Breast epithelium (tissue), 4 donors: ENCODE measurements around the gene TLCD4. TPM values are rescaled to one million over a fixed set of nuclear protein-coding genes. Genes with fewer than 3 reads are reported as not detected.

Experiments
- DNase-seq, 2 donors: peaks; one replicate each; pipeline ENCODE4 v3.0.0-alpha.2; 2019; ENCODE audit warnings: low spot score in 2 of 2
- H3K27ac ChIP-seq, 2 donors: fragments of 200-600 bp; sonication (generic) in 1 of 2; one replicate each; pipeline ENCODE4 v1.5.1; 2016 to 2019; ENCODE audit warnings: mild to moderate bottlenecking in 1 of 2
- H3K27me3 ChIP-seq, 2 donors: fragments of 200-600 bp; sonication (generic) in 1 of 2; one replicate each; pipeline versions ENCODE4 v1.5.1 to v1.6.0; 2017 to 2019; ENCODE audit warnings: control low read depth in 1 of 2, mild to moderate bottlenecking in 1 of 2
- H3K36me3 ChIP-seq: fragments of 200-600 bp; one replicate; pipeline ENCODE4 v1.5.1; 2019
- H3K4me1 ChIP-seq, 2 donors: fragments of 200-600 bp; sonication (generic); one replicate each; pipeline ENCODE4 v1.5.1; 2016 to 2019; ENCODE audit warnings: control low read depth in 1 of 2
- H3K4me3 ChIP-seq, 3 donors: fragments of 200-600 bp; sonication (generic); 1 replicate in 2 of 3; 2 replicates in 1 of 3; pipeline ENCODE4 v1.5.1; 2016 to 2019; ENCODE audit warnings: mild to moderate bottlenecking in 3 of 3, moderate library complexity in 2 of 3
- H3K9me3 ChIP-seq, 2 donors: fragments of 200-600 bp; sonication (generic) in 1 of 2; one replicate each; pipeline ENCODE4 v1.5.1; 2016 to 2019; ENCODE audit warnings: control low read depth in 1 of 2
- CTCF ChIP-seq, 3 donors: fragments of 450-650 bp; IDR thresholded peaks; one replicate each; pipeline ENCODE4 v1.5.1; 2016 to 2017; ENCODE audit warnings: antibody characterized with exemption in 3 of 3, mild to moderate bottlenecking in 3 of 3, moderate library complexity in 3 of 3
- POLR2A ChIP-seq: fragments of 450-650 bp; IDR thresholded peaks from one replicate; pipeline ENCODE4 v1.6.1; 2016; ENCODE audit warnings: antibody characterized with exemption, mild to moderate bottlenecking, moderate library complexity
- POLR2AphosphoS5 ChIP-seq, 3 donors: sonication (generic); formaldehyde crosslinking; IDR thresholded peaks; one replicate each; pipeline ENCODE4 v1.6.1; 2017; ENCODE audit warnings: antibody characterized with exemption in 3 of 3
- intact Hi-C: fragments of 100-400 bp; cut with DNase I; formaldehyde crosslinking; loops from one replicate; pipeline ENCODE4 v1.15.1; 2023; ENCODE audit warnings: low total_unique reads
- total RNA-seq, 3 donors: library from RNA; depleted of rRNA; stranded (reverse); fragments of >200 nt; gene quantifications; one replicate each; pipeline ENCODE4 v1.1.0, GENCODE V29; 2016

TLCD4 gene
- total RNA-seq = 10 to 100 TPM in 1 of 3 donors, 1 to 10 TPM in 2; 5.9 to 22.4 (median 6.9) TPM

GRCh38 chr1:95117207-95118066 is at the start of gene TLCD4:
Gene TLCD4, plus strand, starts transcription at chr1:95117355. Its CDS starts 26,547 bp downstream, at chr1:95143902.
- peak; percentile 20 to 54 for DNase-seq
- no peaks in the 10 kb centered on the region for H3K27me3 ChIP-seq
- H3K4me3 ChIP-seq = peak within 1 kb of the TSS; percentile 75 to 86 (median 82)
- H3K27ac ChIP-seq = peak within 1 kb of the TSS; percentile 69 to 73
- H3K9me3 ChIP-seq = no peaks in the 10 kb centered on the region
- intact Hi-C loops = no loop called here
- no peaks in the 10 kb centered on the region for H3K36me3 ChIP-seq
- TF ChIP-seq CTCF (IDR thresholded peaks at IDR 0.05) = no peak
- no peaks in the 10 kb centered on the region for H3K4me1 ChIP-seq

GRCh38 chr1:95067568-95067967 is 49.6 kb upstream of the TLCD4 start:
- Histone ChIP-seq H3K4me3 (no peak overlapping the region), H3K27me3 (no peaks in the 10 kb centered on the region), H3K27ac (no peak overlapping the region), H3K4me1 (no peaks in the 10 kb centered on the region), H3K9me3 (no peaks in the 10 kb centered on the region), H3K36me3 (no peaks in the 10 kb centered on the region)
- DNase-seq = no peak
- intact Hi-C loops = loop anchor here (10.0 kb wide), 1 partner anchor 1523 kb away; no protein-coding TSS in a partner anchor
- TF ChIP-seq POLR2AphosphoS5 (IDR thresholded peaks at IDR 0.05) (no peak), POLR2A (no peak), CTCF (IDR thresholded peaks at IDR 0.05) (no peak)

- H3K27ac ChIP-seq = no peak overlapping the region
- TF ChIP-seq CTCF (IDR thresholded peaks at IDR 0.05) (no peak), POLR2A (no peak), POLR2AphosphoS5 (IDR thresholded peaks at IDR 0.05) (no peak)
These were observed 48.0 kb upstream of the TLCD4 start for GRCh38 chr1:95068956-95069709.

GRCh38 chr1:95069710-95070093 is 47.5 kb upstream of the TLCD4 start:
- Histone ChIP-seq H3K27ac (no peak overlapping the region), H3K27me3 (no peaks in the 10 kb centered on the region), H3K4me1 (no peaks in the 10 kb centered on the region), H3K9me3 (no peaks in the 10 kb centered on the region), H3K36me3 (no peaks in the 10 kb centered on the region), H3K4me3 (no peak overlapping the region)
- DNase-seq = no peak
- intact Hi-C loops = loop anchor here (10.0 kb wide), 1 partner anchor 1525 kb away; no protein-coding TSS in a partner anchor
- no peak for TF ChIP-seq POLR2AphosphoS5 (IDR thresholded peaks at IDR 0.05)
- TF ChIP-seq CTCF (IDR thresholded peaks at IDR 0.05) = no peak
- TF ChIP-seq POLR2A = no peak

More at GRCh38 chr1:95068956-95069709, 48.0 kb upstream of the TLCD4 start:
- H3K4me1 ChIP-seq = no peaks in the 10 kb centered on the region
- H3K27me3 ChIP-seq = no peaks in the 10 kb centered on the region
- no peaks in the 10 kb centered on the region for H3K9me3 ChIP-seq
- no peak overlapping the region for H3K4me3 ChIP-seq
- H3K36me3 ChIP-seq = no peaks in the 10 kb centered on the region
- intact Hi-C loops = loop anchor here (10.0 kb wide), 1 partner anchor 1524 kb away; no protein-coding TSS in a partner anchor
- no peak for DNase-seq

GRCh38 chr1:95071539-95071938 is 45.6 kb upstream of the TLCD4 start:
- Histone ChIP-seq H3K36me3 (no peaks in the 10 kb centered on the region), H3K4me1 (no peaks in the 10 kb centered on the region), H3K9me3 (no peaks in the 10 kb centered on the region), H3K27ac (peak overlapping the region in 1 of 2 donors; percentile 93), H3K27me3 (no peaks in the 10 kb centered on the region), H3K4me3 (peak overlapping the region; percentile 62 to 76 (median 66))
- TF ChIP-seq CTCF (IDR thresholded peaks at IDR 0.05) (no peak), POLR2AphosphoS5 (IDR thresholded peaks at IDR 0.05) (no peak), POLR2A (no peak)
- DNase-seq = no peak
- intact Hi-C loops = no loop called here
